ENCODE measurements around the gene THEMIS. TPM values are rescaled to one million over a fixed set of nuclear protein-coding genes. Genes with fewer than 3 reads are reported as not detected.

THEMIS gene
- total RNA-seq, 1 experiment from 2014 or later, result not detected

- no peaks in the 10 kb centered on the region for H3K27me3 ChIP-seq
- no peaks in the 10 kb centered on the region for H3K9me3 ChIP-seq
- no peak overlapping the region for H3K4me3 ChIP-seq
- DNase-seq, result no peak
- H3K36me3 ChIP-seq, result no peaks in the 10 kb centered on the region
These were observed 57.3 kb downstream of the THEMIS start for GRCh38 chr6:127843582-127843981.

GRCh38 chr6:127842562-127842961 lies 58.3 kb downstream of the THEMIS start:
- Histone ChIP-seq H3K27me3 (no peaks in the 10 kb centered on the region), H3K4me3 (no peak overlapping the region), H3K36me3 (no peaks in the 10 kb centered on the region), H3K9me3 (no peaks in the 10 kb centered on the region)
- no peak for DNase-seq

GRCh38 chr6:127841811-127842210 lies 59.0 kb downstream of the THEMIS start:
- no peak for DNase-seq
- no peaks in the 10 kb centered on the region for H3K9me3 ChIP-seq
- no peaks in the 10 kb centered on the region for H3K36me3 ChIP-seq
- H3K27me3 ChIP-seq, result no peaks in the 10 kb centered on the region
- H3K4me3 ChIP-seq, result no peak overlapping the region

DNA sequence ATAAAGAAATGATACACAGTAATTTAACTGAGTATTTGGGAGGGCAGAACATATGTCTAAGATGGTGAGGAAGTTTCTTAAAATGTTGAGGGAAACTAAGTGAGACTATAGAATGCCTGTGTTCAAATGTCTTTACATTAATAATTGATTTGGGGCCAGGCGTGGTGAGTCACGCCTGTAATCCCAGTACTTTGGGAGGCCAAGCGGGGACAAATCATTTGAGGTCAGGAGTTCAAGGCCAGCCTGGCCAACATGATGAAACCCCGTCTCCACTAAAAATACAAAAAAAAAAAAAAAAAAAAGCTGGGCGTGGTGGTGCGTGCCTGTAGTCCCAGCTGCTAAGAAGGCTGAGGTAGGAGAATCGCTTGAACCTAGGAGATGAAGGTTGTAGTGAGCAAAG lies 66.7 kb downstream of the THEMIS start:
- Histone ChIP-seq H3K27me3 (no peaks in the 10 kb centered on the region), H3K4me3 (no peak overlapping the region), H3K9me3 (no peaks in the 10 kb centered on the region), H3K36me3 (no peaks in the 10 kb centered on the region)
- no peak for DNase-seq

GRCh38 chr6:127833336-127833735 lies 67.5 kb downstream of the THEMIS start:
- no peaks in the 10 kb centered on the region for H3K9me3 ChIP-seq
- no peaks in the 10 kb centered on the region for H3K27me3 ChIP-seq
- no peaks in the 10 kb centered on the region for H3K36me3 ChIP-seq
- no peak overlapping the region for H3K4me3 ChIP-seq
- no peak for DNase-seq

GRCh38 chr6:127832381-127832780 lies 68.5 kb downstream of the THEMIS start:
- no peak overlapping the region for H3K4me3 ChIP-seq
- no peaks in the 10 kb centered on the region for H3K36me3 ChIP-seq
- no peaks in the 10 kb centered on the region for H3K27me3 ChIP-seq
- no peaks in the 10 kb centered on the region for H3K9me3 ChIP-seq
- DNase-seq, result no peak

DNA sequence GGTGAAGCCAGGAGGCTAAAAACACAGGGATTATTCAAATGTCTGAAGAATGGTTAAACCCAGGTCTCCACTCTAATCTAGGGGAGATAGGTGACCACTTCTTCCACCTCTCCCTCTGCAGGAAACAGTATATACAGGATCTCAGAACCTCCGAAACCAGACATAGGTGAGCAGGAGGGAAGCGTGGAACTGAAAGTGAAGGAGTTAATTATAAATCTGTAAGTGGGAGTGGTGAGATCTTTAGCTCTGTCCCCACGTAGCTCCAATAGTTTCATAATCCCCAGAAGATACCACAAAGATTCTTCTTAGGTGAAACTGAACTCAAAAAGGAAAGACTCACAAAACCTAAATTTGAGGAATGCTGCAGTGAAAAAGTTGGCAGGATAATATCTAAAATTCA lies 76.8 kb downstream of the THEMIS start:
- no peaks in the 10 kb centered on the region for H3K36me3 ChIP-seq
- no peak for DNase-seq
- no peaks in the 10 kb centered on the region for H3K9me3 ChIP-seq
- peaks cover 23% of the 10 kb centered on the region for H3K27me3 ChIP-seq
- H3K4me3 ChIP-seq, result no peak overlapping the region

GRCh38 chr6:127821431-127821830 lies 79.4 kb downstream of the THEMIS start:
- no peak for DNase-seq
- Histone ChIP-seq H3K36me3 (no peaks in the 10 kb centered on the region), H3K27me3 (peaks cover 32% of the 10 kb centered on the region), H3K9me3 (no peaks in the 10 kb centered on the region), H3K4me3 (no peak overlapping the region)

GRCh38 chr6:127818149-127818548 lies 82.7 kb downstream of the THEMIS start:
- no peaks in the 10 kb centered on the region for H3K9me3 ChIP-seq
- H3K4me3 ChIP-seq, result no peak overlapping the region
- H3K27me3 ChIP-seq, result peaks cover 38% of the 10 kb centered on the region
- no peak for DNase-seq
- H3K36me3 ChIP-seq, result no peaks in the 10 kb centered on the region

GRCh38 chr6:127816643-127817042 lies 84.2 kb downstream of the THEMIS start:
- no peak for DNase-seq
- no peaks in the 10 kb centered on the region for H3K9me3 ChIP-seq
- H3K36me3 ChIP-seq, result no peaks in the 10 kb centered on the region
- no peak overlapping the region for H3K4me3 ChIP-seq
- peaks cover 27% of the 10 kb centered on the region for H3K27me3 ChIP-seq

- peaks cover 18% of the 10 kb centered on the region for H3K27me3 ChIP-seq
- no peak for DNase-seq
- H3K36me3 ChIP-seq, result no peaks in the 10 kb centered on the region
- H3K4me3 ChIP-seq, result no peak overlapping the region
- no peaks in the 10 kb centered on the region for H3K9me3 ChIP-seq
These were observed 87.2 kb downstream of the THEMIS start for GRCh38 chr6:127813699-127814027.

DNA sequence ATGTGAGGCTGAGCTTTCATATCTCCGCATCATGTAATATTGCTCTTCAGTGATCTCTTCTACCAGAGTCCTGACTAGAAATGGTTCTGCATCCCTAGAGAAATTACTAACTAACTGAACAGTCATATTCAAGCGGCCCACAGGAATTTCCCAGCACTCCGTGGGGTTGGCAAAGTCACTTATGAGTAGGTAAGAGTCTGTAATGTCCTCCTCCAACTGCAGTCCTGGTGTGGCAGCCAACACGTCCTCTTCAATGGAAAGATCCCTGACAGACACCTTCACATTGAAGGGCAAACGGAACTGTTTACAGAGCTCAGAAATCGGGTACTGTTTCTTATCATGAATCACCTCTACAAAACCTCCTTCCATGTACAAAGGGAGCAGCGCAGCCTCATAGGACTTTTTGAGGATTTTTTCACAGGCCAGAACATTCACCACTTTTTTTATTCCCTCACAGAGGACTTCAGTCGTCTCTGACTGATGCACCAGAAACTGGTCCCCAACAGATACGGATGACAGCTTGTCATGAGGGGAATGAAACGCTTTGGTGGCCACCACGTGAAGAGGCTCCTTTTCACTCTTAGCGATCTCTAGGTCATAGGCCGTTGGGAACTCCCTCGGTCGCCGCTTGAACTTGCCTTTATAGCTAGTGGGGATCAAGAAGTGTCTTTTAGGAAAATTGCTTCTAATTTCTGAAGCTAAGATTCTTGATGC lies 87.7 kb downstream of the THEMIS start:
- H3K27me3 ChIP-seq, result peaks cover 18% of the 10 kb centered on the region
- no peaks in the 10 kb centered on the region for H3K36me3 ChIP-seq
- H3K4me3 ChIP-seq, result no peak overlapping the region
- DNase-seq, result no peak
- H3K9me3 ChIP-seq, result no peaks in the 10 kb centered on the region

DNA sequence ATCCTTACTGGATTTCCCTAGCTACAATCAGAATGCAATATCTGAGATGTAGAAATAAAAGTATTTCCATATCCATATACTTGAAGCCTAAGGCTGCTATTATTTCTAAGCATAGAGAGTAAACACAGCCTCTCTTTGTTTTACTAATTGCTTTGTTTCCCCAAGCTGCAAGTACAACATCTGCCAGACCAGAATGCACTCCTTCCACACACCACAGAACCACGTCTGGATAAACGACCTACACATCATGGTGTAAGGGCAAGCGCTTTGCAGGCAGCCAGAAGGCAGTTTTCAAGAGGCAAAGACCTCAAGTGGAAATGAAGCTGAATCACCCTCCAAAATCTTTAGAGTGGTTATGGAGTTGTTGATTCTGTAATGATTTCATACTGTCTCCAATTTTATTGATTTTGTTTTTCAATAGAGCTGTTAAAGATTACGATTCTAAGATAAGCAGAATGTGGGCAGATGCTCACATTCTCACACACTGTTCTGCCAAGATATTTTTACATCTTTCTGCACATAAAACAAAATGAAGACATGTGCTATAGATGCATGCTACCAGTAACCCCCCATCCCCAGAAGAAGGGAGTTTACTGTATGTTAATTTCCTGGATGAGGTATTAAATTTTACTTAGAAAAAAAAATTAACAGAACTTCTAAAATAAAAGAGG lies 88.8 kb downstream of the THEMIS start:
- H3K9me3 ChIP-seq, result no peaks in the 10 kb centered on the region
- H3K4me3 ChIP-seq, result no peak overlapping the region
- DNase-seq, result no peak
- peaks cover 12% of the 10 kb centered on the region for H3K27me3 ChIP-seq
- H3K36me3 ChIP-seq, result no peaks in the 10 kb centered on the region

GRCh38 chr6:127807806-127808517 lies 92.9 kb downstream of the THEMIS start:
- Histone ChIP-seq H3K4me3 (no peak overlapping the region), H3K36me3 (no peaks in the 10 kb centered on the region), H3K27me3 (peaks cover 6% of the 10 kb centered on the region; the same call in 1 of the 2 replicates), H3K9me3 (no peaks in the 10 kb centered on the region)
- DNase-seq, result no peak

- Histone ChIP-seq H3K4me3 (no peak overlapping the region), H3K36me3 (no peaks in the 10 kb centered on the region), H3K9me3 (no peaks in the 10 kb centered on the region), H3K27me3 (no peaks in the 10 kb centered on the region; the same call in none of the 2 replicates)
- no peak for DNase-seq
These were observed 104.1 kb downstream of the THEMIS start for GRCh38 chr6:127796713-127797112.

- H3K4me3 ChIP-seq, result no peak overlapping the region
- H3K9me3 ChIP-seq, result no peaks in the 10 kb centered on the region
- H3K27me3 ChIP-seq, result no peaks in the 10 kb centered on the region; the same call in none of the 2 replicates
- no peak for DNase-seq
- H3K36me3 ChIP-seq, result no peaks in the 10 kb centered on the region
These were observed 106.5 kb downstream of the THEMIS start for GRCh38 chr6:127794405-127794804.

DNA sequence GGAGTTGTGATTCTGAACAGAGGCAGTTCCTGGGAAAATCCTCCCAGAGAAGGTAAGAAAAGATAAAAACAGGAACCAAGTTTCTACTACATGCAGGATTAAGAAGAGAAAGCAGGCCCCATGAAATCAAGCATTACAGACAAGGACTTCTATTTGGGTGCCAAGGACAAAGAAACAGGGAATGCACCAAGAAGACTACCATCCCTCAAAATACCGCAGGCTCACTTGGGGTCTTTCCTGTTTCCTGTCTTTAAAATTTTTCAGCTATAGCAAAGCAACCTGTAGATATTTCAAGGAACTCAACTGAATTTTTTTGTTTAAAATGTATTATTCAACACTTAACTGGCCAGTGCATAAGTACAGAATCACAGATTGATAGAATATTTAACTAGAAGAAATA lies 107.5 kb downstream of the THEMIS start:
- DNase-seq, result no peak
- Histone ChIP-seq H3K36me3 (no peaks in the 10 kb centered on the region), H3K4me3 (no peak overlapping the region)

More for the DNA sequence above, 107.5 kb downstream of the THEMIS start:
- Histone ChIP-seq H3K27me3 (no peaks in the 10 kb centered on the region; the same call in 1 of the 2 replicates), H3K9me3 (no peaks in the 10 kb centered on the region)

All from MG63 (cell line).